Breast epithelium (tissue), 4 donors: ENCODE data around the gene DGKQ. TPM values are rescaled to one million over a fixed set of nuclear protein-coding genes. Genes with fewer than 3 reads are reported as not detected.

ENCODE experiments used
- DNase-seq, 2 donors: peaks; one replicate each; pipeline ENCODE4 v3.0.0-alpha.2; 2019; ENCODE audit warnings: low spot score in 2 of 2
- H3K27ac ChIP-seq, 2 donors: fragments of 200-600 bp; sonication (generic) in 1 of 2; one replicate each; pipeline ENCODE4 v1.5.1; 2016 to 2019; ENCODE audit warnings: mild to moderate bottlenecking in 1 of 2
- H3K27me3 ChIP-seq, 2 donors: fragments of 200-600 bp; sonication (generic) in 1 of 2; one replicate each; pipeline versions ENCODE4 v1.5.1 to v1.6.0; 2017 to 2019; ENCODE audit warnings: control low read depth in 1 of 2, mild to moderate bottlenecking in 1 of 2
- H3K36me3 ChIP-seq: fragments of 200-600 bp; one replicate; pipeline ENCODE4 v1.5.1; 2019
- H3K4me1 ChIP-seq, 2 donors: fragments of 200-600 bp; sonication (generic); one replicate each; pipeline ENCODE4 v1.5.1; 2016 to 2019; ENCODE audit warnings: control low read depth in 1 of 2
- H3K4me3 ChIP-seq, 3 donors: fragments of 200-600 bp; sonication (generic); 1 replicate in 2 of 3; 2 replicates in 1 of 3; pipeline ENCODE4 v1.5.1; 2016 to 2019; ENCODE audit warnings: mild to moderate bottlenecking in 3 of 3, moderate library complexity in 2 of 3
- H3K9me3 ChIP-seq, 2 donors: fragments of 200-600 bp; sonication (generic) in 1 of 2; one replicate each; pipeline ENCODE4 v1.5.1; 2016 to 2019; ENCODE audit warnings: control low read depth in 1 of 2
- CTCF ChIP-seq, 3 donors: fragments of 450-650 bp; IDR thresholded peaks; one replicate each; pipeline ENCODE4 v1.5.1; 2016 to 2017; ENCODE audit warnings: antibody characterized with exemption in 3 of 3, mild to moderate bottlenecking in 3 of 3, moderate library complexity in 3 of 3
- POLR2A ChIP-seq: fragments of 450-650 bp; IDR thresholded peaks from one replicate; pipeline ENCODE4 v1.6.1; 2016; ENCODE audit warnings: antibody characterized with exemption, mild to moderate bottlenecking, moderate library complexity
- POLR2AphosphoS5 ChIP-seq, 3 donors: sonication (generic); formaldehyde crosslinking; IDR thresholded peaks; one replicate each; pipeline ENCODE4 v1.6.1; 2017; ENCODE audit warnings: antibody characterized with exemption in 3 of 3
- intact Hi-C: fragments of 100-400 bp; cut with DNase I; formaldehyde crosslinking; loops from one replicate; pipeline ENCODE4 v1.15.1; 2023; ENCODE audit warnings: low total_unique reads
- total RNA-seq, 3 donors: library from RNA; depleted of rRNA; stranded (reverse); fragments of >200 nt; gene quantifications; one replicate each; pipeline ENCODE4 v1.1.0, GENCODE V29; 2016

Gene DGKQ
- total RNA-seq, 3 donors from 2014 or later, result 5.3 to 9.4 (median 8.8) TPM

- H3K4me3 ChIP-seq, result no peak overlapping the region
- no peaks in the 10 kb centered on the region for H3K9me3 ChIP-seq
- no peaks in the 10 kb centered on the region for H3K4me1 ChIP-seq
- intact Hi-C loops, result no loop called here
- no peaks in the 10 kb centered on the region for H3K36me3 ChIP-seq
- peak overlapping the region; percentile 86 to 91 for H3K27ac ChIP-seq
- TF ChIP-seq POLR2AphosphoS5 (IDR thresholded peaks at IDR 0.05) (no peak), CTCF (IDR thresholded peaks at IDR 0.05) (no peak), POLR2A (no peak)
- H3K27me3 ChIP-seq, result no peaks in the 10 kb centered on the region
- no peak for DNase-seq
Observed at GRCh38 chr4:911871-912490, 61.4 kb downstream of the DGKQ start.

DNA sequence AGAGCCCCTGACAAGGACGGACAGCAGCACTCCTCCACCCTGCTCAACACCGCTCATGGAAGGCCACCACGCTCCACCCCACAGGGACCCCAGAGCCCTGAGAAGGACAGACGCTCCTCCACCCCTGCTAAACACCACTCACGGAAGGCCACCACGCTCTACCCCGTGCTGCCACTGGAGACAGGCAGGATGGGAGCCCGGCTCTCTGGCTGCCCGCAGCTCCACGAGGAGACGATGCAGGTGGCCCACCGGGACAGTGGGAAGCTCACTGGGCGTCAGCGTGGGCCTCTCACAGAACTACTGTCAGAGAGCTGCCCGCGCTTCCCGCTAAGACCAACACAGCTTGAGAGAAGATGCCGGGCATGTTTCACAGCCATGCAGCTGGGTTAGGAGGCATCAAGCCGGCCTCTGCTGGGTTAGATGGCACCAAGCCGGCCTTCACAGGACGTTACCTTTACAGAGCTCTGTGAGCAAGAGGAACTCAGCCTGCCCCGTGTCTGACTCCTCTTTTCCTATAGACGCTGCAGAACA, 62.1 kb downstream of the DGKQ start:
- TF ChIP-seq POLR2A, result no peak
- no peak for TF ChIP-seq CTCF (IDR thresholded peaks at IDR 0.05)
- TF ChIP-seq POLR2AphosphoS5 (IDR thresholded peaks at IDR 0.05), result no peak
- Histone ChIP-seq H3K27ac (peak overlapping the region in 1 of 2 donors; percentile 91), H3K36me3 (no peaks in the 10 kb centered on the region), H3K27me3 (no peaks in the 10 kb centered on the region), H3K4me3 (no peak overlapping the region), H3K9me3 (no peaks in the 10 kb centered on the region), H3K4me1 (no peaks in the 10 kb centered on the region)
- no peak for DNase-seq
- intact Hi-C loops, result no loop called here

- Histone ChIP-seq H3K36me3 (no peaks in the 10 kb centered on the region), H3K4me3 (no peak overlapping the region), H3K27ac (no peak overlapping the region), H3K9me3 (no peaks in the 10 kb centered on the region), H3K27me3 (no peaks in the 10 kb centered on the region), H3K4me1 (no peaks in the 10 kb centered on the region)
- intact Hi-C loops, result no loop called here
- DNase-seq, result no peak
- TF ChIP-seq CTCF (IDR thresholded peaks at IDR 0.05) (no peak), POLR2A (no peak), POLR2AphosphoS5 (IDR thresholded peaks at IDR 0.05) (no peak)
Observed at GRCh38 chr4:910366-911091, 62.8 kb downstream of the DGKQ start.

DNA sequence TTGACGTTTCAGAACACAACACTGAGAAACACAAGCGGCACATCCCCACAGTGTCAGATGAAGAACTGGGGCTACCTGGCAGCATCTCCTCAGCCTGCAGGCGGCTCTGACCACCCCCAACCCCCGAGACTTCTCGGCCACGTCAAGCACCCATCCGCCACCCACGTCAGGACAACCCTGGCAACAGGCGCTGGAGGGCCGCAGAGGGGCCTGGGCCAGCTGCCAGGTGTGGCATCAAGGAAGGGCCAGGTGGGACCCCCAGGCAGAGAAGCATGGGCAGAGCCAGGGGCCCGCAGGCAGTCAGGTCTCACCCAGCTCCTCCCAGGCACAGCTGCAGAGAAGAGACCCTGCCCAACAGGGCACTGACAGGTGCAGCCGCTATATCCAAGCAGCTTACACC, 63.5 kb downstream of the DGKQ start:
- Histone ChIP-seq H3K27me3 (no peaks in the 10 kb centered on the region), H3K4me3 (no peak overlapping the region), H3K4me1 (no peaks in the 10 kb centered on the region), H3K36me3 (no peaks in the 10 kb centered on the region), H3K9me3 (no peaks in the 10 kb centered on the region), H3K27ac (no peak overlapping the region)
- intact Hi-C loops, result no loop called here
- TF ChIP-seq POLR2A (no peak), POLR2AphosphoS5 (IDR thresholded peaks at IDR 0.05) (no peak), CTCF (IDR thresholded peaks at IDR 0.05) (no peak)
- no peak for DNase-seq

DNA sequence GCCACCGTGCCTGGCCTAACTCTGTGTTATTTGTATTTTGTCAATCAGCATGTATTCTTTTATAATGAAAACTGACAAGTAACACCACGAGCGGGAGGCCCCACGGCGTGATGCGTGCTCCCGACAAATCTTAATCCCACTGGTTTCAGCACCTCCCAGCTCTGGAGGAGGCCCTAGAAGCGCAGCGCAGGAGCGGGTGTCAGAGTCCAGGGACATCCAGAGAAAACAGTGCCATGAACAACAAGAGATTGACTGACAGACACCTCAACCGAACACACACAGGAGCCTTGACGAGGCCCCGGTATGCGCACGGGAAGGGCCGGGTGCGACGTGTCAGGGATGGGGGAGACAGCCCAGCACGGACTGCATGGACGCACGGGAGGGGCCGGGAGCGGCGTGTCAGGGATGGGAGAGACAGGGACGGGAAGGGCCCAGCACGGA, 64.2 kb downstream of the DGKQ start:
- Histone ChIP-seq H3K36me3 (no peaks in the 10 kb centered on the region), H3K4me1 (no peaks in the 10 kb centered on the region), H3K27ac (no peak overlapping the region), H3K4me3 (no peak overlapping the region), H3K9me3 (no peaks in the 10 kb centered on the region), H3K27me3 (no peaks in the 10 kb centered on the region)
- TF ChIP-seq POLR2AphosphoS5 (IDR thresholded peaks at IDR 0.05), result no peak
- no peak for TF ChIP-seq CTCF (IDR thresholded peaks at IDR 0.05)
- TF ChIP-seq POLR2A, result no peak
- DNase-seq, result no peak
- intact Hi-C loops, result no loop called here
